Large intestine (tissue), 3 donors: ENCODE results near the gene ZNF213. TPM values are rescaled to one million over a fixed set of nuclear protein-coding genes. Genes with fewer than 3 reads are reported as not detected.

ENCODE experiments used
- DNase-seq, 2 donors: peaks; one replicate each; pipeline versions ENCODE4 v3.0.0 to v3.0.0-alpha.2; 2013
- H3K27ac ChIP-seq: one replicate; pipeline ENCODE4 v1.5.1; 2013; ENCODE audit warnings: low read length
- H3K27me3 ChIP-seq: 2 replicates; pipeline ENCODE4 v1.6.1; 2013; ENCODE audit warnings: low read length; ENCODE audit not compliant: control insufficient read depth, insufficient read depth
- H3K36me3 ChIP-seq: 2 replicates; pipeline ENCODE4 v1.6.1; 2013; ENCODE audit warnings: low read length; ENCODE audit not compliant: control insufficient read depth, insufficient read depth
- H3K4me1 ChIP-seq: one replicate; pipeline ENCODE4 v1.6.1; 2013; ENCODE audit warnings: low read length; ENCODE audit not compliant: control insufficient read depth, insufficient read depth
- H3K4me3 ChIP-seq: one replicate; pipeline ENCODE4 v1.5.1; 2013; ENCODE audit warnings: low read length
- H3K9me3 ChIP-seq: one replicate; pipeline ENCODE4 v1.6.1; 2013; ENCODE audit warnings: mild to moderate bottlenecking, low read depth, low read length, moderate library complexity; ENCODE audit not compliant: control insufficient read depth
- WGBS: methylation state at CpG from one replicate; pipeline ENCODE4 v1.1.5; 2013; ENCODE audit warnings: low lambda C conversion rate; ENCODE audit not compliant: insufficient coverage; 5-methylcytosine and 5-hydroxymethylcytosine counted together
- polyA plus RNA-seq: library from polyadenylated mRNA; unstranded; fragments of 120-200 nt; gene quantifications from one replicate; pipeline ENCODE4 v1.2.1, GENCODE V29; 2013

The ZNF213 gene
- polyA plus RNA-seq, 1 donor = 11.6 TPM

DNA sequence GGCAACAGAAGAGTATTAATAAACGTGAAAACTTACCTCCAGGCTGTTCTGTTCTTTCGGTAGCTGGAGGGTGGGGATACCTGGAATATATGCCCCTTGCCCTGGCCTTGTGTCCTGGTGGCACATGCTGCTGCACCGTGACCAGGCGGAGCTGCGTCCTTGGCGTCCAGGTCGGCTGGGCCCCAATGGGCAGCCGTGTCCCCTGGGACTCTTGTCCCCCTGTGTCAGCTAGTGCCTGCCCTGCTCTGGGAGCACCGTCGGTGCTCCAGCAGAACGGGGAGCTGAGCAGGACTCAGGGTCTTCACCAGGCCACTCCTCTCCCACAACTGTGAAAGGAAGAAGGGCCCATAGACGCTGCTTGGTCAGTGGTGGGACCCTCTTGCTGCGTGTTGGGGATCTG, 7.9 kb downstream of the ZNF213 start:
- no CpG with 5 or more reads among the region's 13 CpGs for WGBS
- no peaks in the 10 kb centered on the region for H3K27me3 ChIP-seq
- H3K27ac ChIP-seq = no peak overlapping the region
- H3K4me1 ChIP-seq = peaks cover 23% of the 10 kb centered on the region
- H3K36me3 ChIP-seq = peaks cover 35% of the 10 kb centered on the region
- H3K4me3 ChIP-seq = no peak overlapping the region
- DNase-seq = no peak
- no peaks in the 10 kb centered on the region for H3K9me3 ChIP-seq

DNA sequence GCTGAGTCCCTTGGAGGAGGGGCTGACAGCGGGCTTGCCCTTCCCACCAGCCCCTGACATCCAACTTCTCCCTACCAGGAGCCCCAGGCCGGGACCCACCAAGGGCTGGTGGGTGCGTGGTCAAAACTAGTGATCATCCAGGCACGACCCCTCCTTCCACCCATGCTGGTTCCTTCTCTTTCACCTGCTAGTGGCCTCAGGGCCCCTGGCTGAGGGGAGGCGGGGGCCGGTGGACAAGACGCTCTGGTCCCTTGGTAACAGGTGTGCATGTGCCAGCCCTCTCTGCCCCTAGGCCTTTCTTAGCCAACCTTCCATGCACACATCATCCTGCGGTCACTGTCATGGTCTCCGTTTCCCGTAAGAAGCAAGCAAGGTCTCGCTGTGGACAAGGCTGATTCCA, 8.4 kb downstream of the ZNF213 start:
- H3K27me3 ChIP-seq = no peaks in the 10 kb centered on the region
- peak overlapping the region; percentile 67 for H3K27ac ChIP-seq
- peaks cover 23% of the 10 kb centered on the region for H3K4me1 ChIP-seq
- no peaks in the 10 kb centered on the region for H3K9me3 ChIP-seq
- no peak for DNase-seq
- no CpG with 5 or more reads among the region's 11 CpGs for WGBS
- peaks cover 32% of the 10 kb centered on the region for H3K36me3 ChIP-seq
- no peak overlapping the region for H3K4me3 ChIP-seq

DNA sequence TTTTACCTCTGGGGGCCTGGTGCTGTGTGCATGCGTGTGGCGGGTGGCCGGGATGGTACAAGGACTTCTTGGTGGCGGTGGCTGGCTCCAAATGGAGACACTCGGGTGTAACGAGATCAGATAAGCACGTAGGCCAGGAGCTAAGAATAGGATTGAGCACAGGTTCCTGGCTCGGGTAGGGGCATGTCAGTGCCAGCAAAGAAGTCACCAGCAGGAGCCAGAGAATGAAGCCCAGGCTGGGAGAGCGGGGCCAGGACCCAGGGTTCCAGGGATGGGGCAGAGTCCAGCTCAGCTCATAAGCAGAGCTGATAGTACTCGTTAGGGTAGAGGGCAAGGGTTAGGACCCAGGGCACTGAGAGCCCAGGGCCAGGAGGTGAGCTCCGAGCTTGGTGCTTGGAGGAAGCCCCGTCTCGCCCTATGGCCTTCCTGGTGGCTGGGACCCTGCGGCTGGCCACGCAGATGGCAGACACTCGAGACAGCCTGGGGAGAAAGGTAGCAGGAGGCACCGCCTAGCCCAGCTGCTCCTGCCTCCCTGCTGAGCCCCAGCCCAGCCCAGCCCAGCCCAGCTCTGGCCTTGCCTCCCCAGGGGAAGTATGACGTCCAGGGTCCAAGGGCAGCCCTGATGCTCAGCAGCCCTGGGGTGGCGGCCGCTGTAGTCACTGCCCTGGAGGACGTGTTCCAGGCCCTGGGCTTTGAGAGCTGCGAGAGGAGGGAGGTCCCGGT, 8.9 kb downstream of the ZNF213 start:
- Histone ChIP-seq H3K4me1 (peaks cover 23% of the 10 kb centered on the region), H3K36me3 (peaks cover 26% of the 10 kb centered on the region), H3K4me3 (no peak overlapping the region), H3K9me3 (no peaks in the 10 kb centered on the region), H3K27ac (peak overlapping the region; percentile 67), H3K27me3 (no peaks in the 10 kb centered on the region)
- WGBS = no CpG with 5 or more reads among the region's 23 CpGs
- peak; percentile 69 to 87 for DNase-seq

DNA sequence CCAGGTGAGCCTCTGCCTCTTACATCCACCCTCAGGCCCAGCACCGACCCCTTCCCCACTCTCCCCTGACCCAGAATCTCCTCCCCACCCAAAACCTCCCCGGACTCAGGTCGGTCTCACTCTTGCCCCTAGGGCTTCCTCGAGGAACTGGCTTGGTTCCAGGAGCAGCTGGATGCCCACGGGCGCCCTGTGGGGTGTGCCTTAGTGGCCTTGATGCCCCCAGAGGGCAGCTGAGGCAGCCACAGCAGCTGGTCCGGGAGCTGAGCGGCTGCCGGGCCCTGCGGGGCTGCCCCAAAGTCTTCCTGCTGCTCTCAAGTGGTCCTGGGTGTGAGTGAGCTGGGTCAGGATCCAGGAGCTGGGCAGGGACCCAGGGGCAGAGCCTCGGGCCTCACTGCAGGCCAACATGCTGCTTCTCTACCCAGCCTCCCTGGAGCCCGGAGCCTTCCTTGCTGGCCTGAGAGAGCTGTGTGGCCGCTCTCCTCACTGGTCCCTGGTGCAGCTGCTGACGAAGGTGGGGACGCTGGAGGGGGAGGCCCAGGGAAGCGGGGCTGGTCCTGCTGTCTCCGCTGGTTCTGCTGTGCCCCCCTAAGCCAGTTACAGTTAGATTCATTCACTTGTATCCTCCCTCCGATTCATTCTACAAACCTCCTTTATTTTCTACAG, 9.6 kb downstream of the ZNF213 start:
- DNase-seq = no peak
- WGBS = no CpG with 5 or more reads among the region's 18 CpGs
- no peaks in the 10 kb centered on the region for H3K9me3 ChIP-seq
- H3K4me1 ChIP-seq = peaks cover 26% of the 10 kb centered on the region
- peak overlapping the region; percentile 67 for H3K27ac ChIP-seq
- no peak overlapping the region for H3K4me3 ChIP-seq
- H3K36me3 ChIP-seq = peaks cover 22% of the 10 kb centered on the region
- no peaks in the 10 kb centered on the region for H3K27me3 ChIP-seq

DNA sequence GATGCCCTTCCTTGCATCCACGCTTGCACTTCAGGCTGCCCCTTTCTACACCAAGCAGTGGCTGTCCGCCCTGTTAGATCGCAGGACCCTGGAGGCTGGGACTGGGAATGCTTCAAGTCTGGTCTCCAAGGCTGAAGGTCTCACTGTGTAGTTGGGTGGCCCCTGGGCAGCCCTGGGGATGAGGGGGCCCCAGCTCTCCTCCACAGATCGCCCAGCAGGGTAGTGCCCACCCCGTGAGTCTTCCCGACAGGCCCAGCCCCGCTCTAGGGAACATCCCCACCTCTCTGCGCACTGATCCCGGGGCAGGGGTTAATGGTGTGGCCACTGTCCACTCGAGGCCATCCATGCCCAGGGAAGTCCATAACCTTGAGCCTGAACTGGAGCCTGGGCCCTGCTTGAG, 10.3 kb downstream of the ZNF213 start:
- WGBS = no CpG with 5 or more reads among the region's 10 CpGs
- no peak overlapping the region for H3K4me3 ChIP-seq
- no peak overlapping the region for H3K27ac ChIP-seq
- no peak for DNase-seq
- no peaks in the 10 kb centered on the region for H3K27me3 ChIP-seq
- H3K36me3 ChIP-seq = peaks cover 22% of the 10 kb centered on the region
- H3K4me1 ChIP-seq = peaks cover 31% of the 10 kb centered on the region
- no peaks in the 10 kb centered on the region for H3K9me3 ChIP-seq

DNA sequence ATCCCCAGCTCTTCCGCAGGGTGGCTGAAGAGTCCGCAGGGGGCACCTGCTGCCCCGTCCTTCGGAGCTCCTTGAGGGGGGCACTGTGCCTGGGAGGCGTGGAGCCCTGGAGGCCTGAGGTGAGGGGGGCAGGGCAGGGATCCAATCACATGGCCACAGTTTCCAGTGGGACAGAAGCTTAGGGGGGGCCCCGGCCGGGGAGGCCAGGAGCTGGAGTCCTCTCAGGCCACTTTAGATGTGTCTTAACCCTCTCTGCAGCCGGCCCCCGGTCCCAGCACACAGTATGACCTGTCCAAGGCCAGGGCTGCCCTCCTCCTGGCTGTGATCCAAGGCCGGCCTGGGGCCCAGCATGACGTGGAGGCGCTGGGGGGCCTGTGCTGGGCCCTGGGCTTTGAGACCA, 10.8 kb downstream of the ZNF213 start:
- H3K36me3 ChIP-seq = peaks cover 22% of the 10 kb centered on the region
- H3K4me3 ChIP-seq = no peak overlapping the region
- no peak overlapping the region for H3K27ac ChIP-seq
- peaks cover 31% of the 10 kb centered on the region for H3K4me1 ChIP-seq
- H3K9me3 ChIP-seq = no peaks in the 10 kb centered on the region
- no CpG with 5 or more reads among the region's 12 CpGs for WGBS
- no peak for DNase-seq
- no peaks in the 10 kb centered on the region for H3K27me3 ChIP-seq

DNA sequence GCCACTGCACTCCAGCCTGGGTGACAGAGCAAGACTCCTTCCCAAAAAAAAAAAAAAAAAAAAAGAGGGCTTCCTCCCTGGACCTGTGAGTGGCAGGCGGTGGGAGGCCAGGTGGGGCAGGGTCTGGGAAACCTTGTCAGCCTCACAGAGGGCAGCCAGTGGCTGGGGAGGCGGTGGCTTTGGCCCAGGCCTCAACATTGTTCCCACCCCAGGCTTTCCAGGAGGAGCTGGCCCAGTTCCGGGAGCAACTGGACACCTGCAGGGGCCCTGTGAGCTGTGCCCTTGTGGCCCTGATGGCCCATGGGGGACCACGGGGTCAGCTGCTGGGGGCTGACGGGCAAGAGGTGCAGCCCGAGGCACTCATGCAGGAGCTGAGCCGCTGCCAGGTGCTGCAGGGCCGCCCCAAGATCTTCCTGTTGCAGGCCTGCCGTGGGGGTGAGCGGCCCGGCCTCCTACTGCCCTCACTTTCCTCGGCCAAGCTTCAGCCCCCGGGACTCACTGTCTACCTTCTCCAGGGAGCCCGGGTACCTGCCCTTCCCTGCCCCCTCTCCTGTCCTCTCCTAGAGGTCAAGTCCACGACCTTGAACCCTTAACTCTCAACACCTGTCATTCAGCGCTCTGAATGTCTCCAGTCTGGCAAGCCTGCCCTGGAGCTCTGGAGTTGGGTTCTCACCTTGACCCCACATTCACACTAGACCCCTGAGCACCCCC, 12.4 kb downstream of the ZNF213 start:
- Histone ChIP-seq H3K27ac (no peak overlapping the region), H3K27me3 (peaks cover 2% of the 10 kb centered on the region), H3K4me1 (peaks cover 46% of the 10 kb centered on the region), H3K36me3 (peaks cover 8% of the 10 kb centered on the region), H3K4me3 (no peak overlapping the region), H3K9me3 (no peaks in the 10 kb centered on the region)
- no peak for DNase-seq
- no CpG with 5 or more reads among the region's 16 CpGs for WGBS

DNA sequence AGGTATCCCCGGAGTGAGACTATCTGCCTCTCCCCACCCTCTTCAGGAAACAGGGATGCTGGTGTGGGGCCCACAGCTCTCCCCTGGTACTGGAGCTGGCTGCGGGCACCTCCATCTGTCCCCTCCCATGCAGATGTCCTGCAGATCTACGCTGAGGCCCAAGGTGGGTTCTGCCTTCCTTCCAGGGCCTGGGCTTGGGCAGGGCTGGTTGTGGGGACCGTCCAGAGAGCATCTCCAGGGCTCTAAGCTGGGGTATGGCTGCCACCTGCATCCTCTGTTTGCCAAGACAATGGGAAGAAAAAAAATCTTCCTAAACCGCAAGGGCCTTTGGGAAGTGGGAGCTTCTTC, 12.9 kb downstream of the ZNF213 start:
- Histone ChIP-seq H3K9me3 (no peaks in the 10 kb centered on the region), H3K36me3 (peaks cover 3% of the 10 kb centered on the region), H3K4me1 (peaks cover 48% of the 10 kb centered on the region), H3K27me3 (peaks cover 2% of the 10 kb centered on the region), H3K27ac (no peak overlapping the region), H3K4me3 (no peak overlapping the region)
- no peak for DNase-seq
- WGBS = no CpG with 5 or more reads among the region's 5 CpGs

DNA sequence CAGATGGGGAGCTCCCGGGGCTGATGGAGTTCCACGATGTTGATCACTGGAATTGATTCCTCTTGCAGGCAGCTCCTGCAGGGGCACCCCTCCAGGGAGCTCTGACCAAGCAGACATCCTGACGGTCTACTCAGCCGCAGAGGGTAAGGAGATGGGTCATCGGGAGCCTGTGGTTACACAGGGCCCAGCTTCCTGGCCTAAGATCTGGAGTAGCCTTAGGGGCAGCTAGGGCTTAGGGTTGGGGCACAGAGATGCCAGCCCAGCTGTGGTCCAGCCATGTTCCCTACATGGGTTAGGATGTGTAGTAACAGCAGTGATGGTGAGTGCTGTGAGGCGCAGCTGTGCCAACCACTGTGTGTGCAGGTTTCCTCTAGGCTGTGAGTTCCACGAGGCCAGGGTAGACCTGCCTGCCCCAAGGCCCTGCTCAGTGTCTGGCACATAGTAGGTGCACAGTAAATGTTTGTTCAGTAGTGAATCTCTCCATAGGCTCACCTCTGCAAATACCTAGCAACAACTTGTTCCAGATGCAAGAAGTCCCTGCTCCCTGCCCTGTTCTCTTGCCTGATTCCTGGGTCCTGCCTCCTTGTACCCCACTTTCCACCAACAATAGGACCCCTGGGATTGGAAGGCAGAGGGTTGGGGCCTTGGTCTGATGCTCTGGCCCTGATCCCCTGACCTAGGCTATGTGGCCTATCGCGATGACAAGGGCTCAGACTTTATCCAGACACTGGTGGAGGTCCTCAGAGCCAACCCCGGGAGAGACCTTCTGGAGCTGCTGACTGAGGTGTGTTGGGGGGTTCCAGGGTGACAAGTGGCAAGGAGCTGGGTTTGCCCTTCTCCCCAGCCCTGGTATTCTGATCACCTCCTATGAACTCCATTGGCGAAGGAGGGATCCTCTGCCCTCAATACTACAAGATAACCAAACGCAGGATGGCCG, 13.7 kb downstream of the ZNF213 start:
- H3K4me1 ChIP-seq = peaks cover 42% of the 10 kb centered on the region
- no peaks in the 10 kb centered on the region for H3K9me3 ChIP-seq
- H3K4me3 ChIP-seq = no peak overlapping the region
- no peaks in the 10 kb centered on the region for H3K36me3 ChIP-seq
- no peak for DNase-seq
- no CpG with 5 or more reads among the region's 13 CpGs for WGBS
- peaks cover 2% of the 10 kb centered on the region for H3K27me3 ChIP-seq
- H3K27ac ChIP-seq = no peak overlapping the region

DNA sequence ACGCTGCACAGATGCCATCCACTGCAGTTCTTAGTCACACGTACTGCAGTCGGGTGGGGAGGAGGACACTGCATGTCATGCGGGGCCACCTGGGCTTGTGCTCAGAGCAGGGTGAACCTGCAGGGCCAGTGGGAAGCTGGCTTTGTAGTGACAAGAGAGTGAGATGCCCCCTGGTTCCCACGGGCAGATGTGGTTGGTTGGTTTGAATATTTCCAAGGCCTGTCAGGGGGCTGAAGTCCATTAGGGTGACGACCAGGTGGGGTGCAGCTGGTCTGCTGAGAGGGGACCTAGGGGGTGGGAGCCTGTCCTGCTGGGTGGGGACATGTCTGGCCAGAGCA, 14.3 kb downstream of the ZNF213 start:
- peak in 1 of 2 donors; percentile 28 for DNase-seq
- Histone ChIP-seq H3K27ac (peak overlapping the region; percentile 87), H3K9me3 (no peaks in the 10 kb centered on the region), H3K36me3 (no peaks in the 10 kb centered on the region), H3K4me1 (peaks cover 36% of the 10 kb centered on the region), H3K27me3 (peaks cover 2% of the 10 kb centered on the region), H3K4me3 (no peak overlapping the region)
- WGBS = no CpG with 5 or more reads among the region's 6 CpGs
